ENCODE data around the gene COMMD3.
"Not testable (repeated sequence)": the region's sequence is repeated elsewhere in the genome, so short reads cannot be mapped to it uniquely, and the experiment has no call there.

The COMMD3 gene

DNA sequence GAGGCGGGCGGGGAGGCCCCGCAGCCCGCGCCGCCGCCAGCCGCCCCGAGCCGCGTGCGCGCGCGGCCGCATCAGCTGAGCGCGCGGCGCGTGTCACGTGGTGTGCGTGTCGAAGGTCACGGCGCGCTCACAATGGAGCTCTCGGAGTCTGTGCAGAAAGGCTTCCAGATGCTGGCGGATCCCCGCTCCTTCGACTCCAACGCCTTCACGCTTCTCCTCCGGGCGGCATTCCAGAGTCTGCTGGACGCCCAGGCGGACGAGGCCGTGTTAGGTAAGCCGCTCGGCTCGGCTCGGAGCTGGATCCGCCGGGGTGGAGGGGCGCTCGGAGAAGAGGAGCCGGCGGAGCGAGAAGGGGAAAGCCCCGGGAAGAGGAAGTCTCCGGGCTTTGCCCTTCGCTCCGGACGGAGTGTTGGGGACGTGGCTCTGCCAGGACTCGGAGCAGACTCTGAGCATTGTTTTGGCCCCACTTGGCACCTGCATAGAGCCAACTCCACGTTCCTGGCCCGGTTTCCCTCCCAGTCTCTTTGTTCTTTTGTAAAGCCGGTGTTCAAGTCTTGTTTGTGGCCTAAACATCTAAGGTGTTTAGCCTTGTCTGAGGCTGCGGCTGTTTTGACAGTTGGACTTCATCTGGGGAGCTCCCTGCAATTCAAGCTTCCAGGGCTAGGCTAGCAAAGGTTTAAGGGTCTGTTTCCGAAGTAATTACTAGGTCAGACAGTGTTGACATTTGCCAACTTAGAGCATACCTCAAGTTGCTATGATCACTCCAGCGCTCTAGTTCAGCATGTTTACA lies at the start of gene COMMD3:
Gene COMMD3, plus strand, starts transcription at position 103 of the 790 bp plus-strand sequence. Its CDS starts 30 bp downstream, at position 133.
- DNase-seq (ENCODE audit: low read depth): peak; percentile 76

DNA sequence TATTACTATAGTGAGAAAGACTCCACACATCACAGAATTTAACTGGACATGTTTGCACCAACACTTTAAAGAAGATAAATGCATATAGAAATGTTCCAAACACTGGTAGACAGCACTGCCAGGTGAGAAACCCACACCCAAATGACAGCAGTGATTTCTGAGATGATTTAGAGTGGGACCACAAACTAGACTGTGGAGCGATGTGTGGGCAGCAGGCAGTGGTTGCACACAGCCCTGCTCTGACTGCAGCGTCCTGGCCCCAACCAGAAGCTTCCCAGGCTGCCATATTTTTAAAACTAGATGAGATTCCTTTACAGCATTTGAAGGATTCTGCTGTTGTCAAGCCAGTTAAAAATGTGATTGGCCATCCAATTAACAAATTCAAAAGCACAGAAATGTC lies 47.7 kb upstream of the COMMD3 start:
- no peak for DNase-seq (ENCODE audit: low read depth)

GRCh38 chr10:22271786-22272185 lies 44.4 kb upstream of the COMMD3 start:
- no peak for DNase-seq (ENCODE audit: low read depth)

- DNase-seq (ENCODE audit: low read depth): no peak
Observed at GRCh38 chr10:22278441-22278782, 37.8 kb upstream of the COMMD3 start.

- DNase-seq (ENCODE audit: low read depth): no peak
Observed at GRCh38 chr10:22280078-22280477, 36.1 kb upstream of the COMMD3 start.

GRCh38 chr10:22285130-22285529 lies 31.1 kb upstream of the COMMD3 start:
- DNase-seq (ENCODE audit: low read depth): no peak

DNA sequence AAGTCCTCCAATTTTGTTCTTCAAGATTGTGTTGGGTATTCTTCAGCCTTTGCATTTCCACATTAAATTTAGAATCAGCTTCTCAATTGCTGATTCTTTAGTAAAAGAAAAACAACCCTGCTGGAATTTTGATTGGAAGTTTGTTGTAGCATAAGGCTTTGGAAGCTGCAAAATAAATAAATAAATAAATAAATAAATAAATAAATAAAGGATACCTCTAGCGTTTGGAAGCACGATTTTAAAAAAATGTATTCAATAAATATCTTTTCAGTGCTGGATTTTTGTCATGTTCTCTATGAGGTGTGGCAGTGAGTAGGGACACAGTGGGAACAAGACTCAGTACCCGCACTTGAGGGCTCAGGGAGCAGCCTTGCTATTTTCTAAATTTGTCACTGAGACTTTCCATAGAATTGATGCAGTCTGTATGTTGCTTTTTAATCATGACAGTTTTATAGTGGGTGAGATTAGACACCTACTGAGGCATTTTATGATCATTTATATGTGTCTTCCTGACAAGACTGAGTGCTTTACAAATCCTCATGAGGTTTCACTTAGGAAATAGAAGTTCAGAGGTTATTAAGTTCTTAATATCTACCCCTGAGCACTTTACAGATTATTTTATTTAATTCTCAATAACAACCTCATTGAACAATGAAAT lies 22.3 kb upstream of the COMMD3 start:
- no peak for DNase-seq (ENCODE audit: low read depth)

DNA sequence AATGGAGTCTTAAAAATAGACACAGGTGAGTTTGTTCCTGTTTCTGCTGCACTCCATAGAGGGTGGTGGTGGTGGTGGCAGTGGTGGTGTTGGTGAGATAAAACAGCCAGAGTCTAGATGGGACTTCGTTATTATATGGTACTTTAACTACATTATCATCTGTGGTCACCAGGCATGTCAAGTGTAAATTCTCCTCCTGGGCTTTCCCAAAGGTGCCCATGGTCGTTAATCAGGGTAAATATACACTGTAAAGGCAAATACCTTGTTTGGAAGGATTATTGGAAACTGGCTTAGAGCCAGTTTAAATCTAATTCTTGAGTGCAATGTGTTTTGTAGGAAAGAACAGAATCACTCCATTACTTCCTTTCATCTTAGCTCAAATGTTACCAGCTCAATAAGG lies 21.5 kb upstream of the COMMD3 start:
- DNase-seq (ENCODE audit: low read depth): no peak

DNA sequence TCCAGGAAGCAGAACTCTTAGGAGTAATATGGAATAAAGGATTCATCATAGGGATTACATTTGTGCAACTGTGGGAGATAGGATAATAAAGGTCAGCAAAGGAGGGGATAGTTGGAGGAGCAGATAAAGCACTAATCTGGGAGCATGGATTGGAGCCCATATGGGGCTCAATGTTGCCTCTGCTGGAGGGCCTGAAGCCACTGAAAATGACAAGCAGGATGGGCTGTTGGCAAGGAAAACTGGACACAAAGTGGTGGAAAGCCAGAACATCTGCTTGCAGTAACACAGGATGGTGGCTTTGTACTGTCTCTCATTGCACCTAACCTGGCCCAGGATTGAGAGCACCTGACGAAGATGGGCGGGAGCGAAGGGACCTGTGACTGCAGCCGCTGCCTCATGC lies 15.0 kb upstream of the COMMD3 start:
- no peak for DNase-seq (ENCODE audit: low read depth)

DNA sequence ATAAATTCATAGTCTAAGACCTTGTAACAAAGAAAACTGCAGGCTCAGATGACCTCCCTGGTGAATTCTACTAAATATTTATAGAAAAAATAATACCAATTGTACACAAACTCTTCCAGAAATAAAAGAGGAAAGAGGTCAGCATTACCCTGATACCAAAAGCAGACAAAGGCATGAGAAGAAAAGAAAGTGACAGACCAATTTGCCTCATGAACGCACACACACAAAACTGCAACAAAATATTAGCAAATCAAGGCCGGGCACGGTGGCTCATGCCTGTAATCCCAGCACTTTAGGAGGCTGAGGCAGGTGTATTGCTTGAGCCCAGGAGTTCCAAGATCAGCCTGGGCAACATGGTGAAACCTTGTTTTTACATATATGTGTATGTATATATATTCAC lies 12.7 kb upstream of the COMMD3 start:
- no peak for DNase-seq (ENCODE audit: low read depth)

GRCh38 chr10:22305721-22306120 lies 10.5 kb upstream of the COMMD3 start:
- DNase-seq (ENCODE audit: low read depth): no peak

DNA sequence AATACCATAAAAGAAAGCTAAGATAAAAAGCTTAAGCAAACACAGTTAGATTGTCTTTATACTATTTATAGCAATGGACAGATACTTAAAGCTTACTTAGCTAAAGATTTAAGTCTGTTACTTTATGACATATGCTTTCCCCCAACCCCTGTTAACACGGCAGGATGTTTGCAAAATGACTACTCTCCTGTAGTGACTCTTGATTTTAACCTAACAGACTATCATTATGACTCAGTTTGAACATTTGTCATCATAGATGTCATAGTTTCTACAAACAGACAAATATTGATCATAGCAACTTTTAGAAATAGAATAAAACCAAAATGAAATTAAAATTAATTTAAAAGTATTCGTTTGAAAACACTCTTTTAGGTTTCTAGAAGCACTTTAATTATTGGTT lies 7.8 kb upstream of the COMMD3 start:
- DNase-seq (ENCODE audit: low read depth): no peak

DNA sequence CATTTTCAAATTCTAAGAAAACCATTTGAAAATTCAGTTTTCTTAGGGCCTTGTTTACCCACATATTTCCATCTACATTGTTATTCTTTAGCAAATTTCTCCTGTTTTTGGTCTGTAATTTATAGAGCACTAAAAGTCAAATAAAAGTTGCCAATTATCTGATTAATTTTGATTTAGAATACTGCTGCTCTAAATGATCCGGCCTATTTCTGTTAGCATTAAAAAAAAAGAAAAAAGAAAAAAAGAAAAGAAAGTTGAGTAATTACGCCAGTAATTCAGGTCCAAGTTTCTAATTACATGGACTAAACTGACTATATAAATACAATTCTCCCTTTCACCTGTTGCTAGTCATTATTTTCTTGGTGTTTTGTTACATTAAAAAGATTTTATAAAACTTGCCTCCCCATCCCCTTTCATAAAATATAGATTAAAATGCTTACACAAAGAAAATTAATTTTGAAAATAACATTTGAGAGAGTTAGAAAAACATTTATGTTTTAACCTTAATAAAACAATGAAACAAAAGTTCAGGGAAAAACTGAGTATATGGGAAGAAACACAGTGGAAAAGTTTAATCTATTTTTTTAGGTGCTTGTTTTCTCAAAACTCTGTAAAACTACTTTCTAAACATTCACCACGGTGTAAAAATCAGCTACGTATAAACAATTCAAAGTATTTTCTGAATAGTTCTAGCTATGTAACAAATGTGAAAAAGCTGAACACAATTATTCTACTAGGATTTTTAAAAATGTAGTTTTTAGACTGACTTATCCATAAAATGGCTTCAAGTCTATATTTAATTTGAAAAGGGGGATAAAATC lies 6.8 kb upstream of the COMMD3 start:
- DNase-seq (ENCODE audit: low read depth): no peak

DNA sequence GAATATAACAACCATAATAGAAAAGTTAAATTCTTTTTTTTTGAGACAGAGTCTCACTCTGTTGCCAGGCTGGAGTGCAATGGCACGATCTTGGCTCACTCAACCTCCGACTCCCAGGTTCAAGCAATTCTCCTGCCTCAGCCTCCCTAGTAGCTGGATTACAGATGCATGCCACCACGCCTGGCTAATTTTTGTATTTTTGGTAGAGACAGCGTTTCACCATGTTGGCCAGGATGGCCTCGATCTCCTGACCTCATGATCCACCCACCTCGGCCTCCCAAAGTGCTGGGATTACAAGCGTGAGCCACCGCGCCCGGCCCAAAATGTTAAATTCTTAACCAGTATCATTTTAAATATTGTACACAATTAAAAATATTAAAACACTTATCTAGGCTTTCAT lies 6.2 kb upstream of the COMMD3 start:
- DNase-seq (ENCODE audit: low read depth): not testable (repeated sequence)

- no peak for DNase-seq (ENCODE audit: low read depth)
Observed at GRCh38 chr10:22310928-22311327, 5.3 kb upstream of the COMMD3 start.

DNA sequence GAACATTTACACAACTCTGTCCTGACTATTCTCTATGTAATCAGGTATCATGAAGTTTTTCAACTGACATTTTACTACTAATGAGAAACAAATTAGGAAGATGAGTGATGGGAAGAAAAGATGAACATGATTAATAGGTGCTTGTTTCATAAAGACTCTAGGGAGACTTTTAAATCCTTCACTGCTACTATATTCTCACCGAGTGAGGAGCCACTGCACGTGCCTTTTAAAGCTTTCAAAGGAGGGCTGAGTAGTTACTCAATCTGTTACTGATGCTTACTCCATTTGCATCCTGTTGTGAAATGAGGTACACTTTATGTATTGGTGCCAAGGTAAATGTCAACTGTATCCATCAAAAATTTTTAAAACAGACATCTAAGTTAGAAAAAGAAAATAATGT lies 1.3 kb upstream of the COMMD3 start:
- no peak for DNase-seq (ENCODE audit: low read depth)

DNA sequence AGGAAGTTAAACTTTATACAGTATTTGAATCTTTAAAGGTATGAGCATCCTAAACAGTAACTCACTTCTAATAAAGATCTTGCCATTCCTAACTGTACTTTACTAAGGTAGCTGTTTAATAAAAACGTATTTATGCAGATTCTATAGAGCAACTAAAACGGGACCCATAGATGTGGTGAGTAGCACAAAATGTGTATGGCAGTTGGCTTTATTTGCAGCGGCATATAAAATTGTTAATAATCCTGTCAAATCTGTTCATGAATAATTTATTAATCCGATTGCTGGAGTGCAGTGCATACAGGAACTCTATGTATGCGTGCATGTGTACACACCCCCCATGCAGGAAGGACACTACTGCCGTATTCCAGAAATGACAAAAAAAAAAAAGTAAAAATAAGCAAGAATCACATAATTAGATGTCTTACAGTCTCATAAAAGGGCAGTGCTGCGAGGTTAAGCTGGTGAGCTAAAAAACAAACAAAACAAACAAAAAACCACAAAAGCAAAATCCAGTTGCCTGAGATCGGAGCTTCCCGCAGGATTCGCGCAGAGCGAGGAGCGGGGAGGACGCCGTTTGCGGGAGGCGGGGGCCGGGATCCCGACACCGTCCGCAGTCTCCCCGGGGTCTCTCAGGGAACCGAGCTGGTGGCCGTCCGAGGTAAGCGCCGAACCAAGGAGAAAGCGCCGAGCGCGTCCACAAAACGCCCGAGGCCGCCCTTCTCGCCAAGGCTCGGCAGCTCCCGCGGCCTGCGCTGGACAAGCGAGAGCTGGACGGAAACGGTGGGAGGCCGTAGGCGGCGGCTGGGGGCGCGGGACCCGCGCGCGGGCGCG lies 518 bp upstream of the COMMD3 start:
- DNase-seq (ENCODE audit: low read depth): no peak

- no peak for DNase-seq (ENCODE audit: low read depth)
Observed at GRCh38 chr10:22317076-22317370, 835 bp downstream of the COMMD3 start.

DNA sequence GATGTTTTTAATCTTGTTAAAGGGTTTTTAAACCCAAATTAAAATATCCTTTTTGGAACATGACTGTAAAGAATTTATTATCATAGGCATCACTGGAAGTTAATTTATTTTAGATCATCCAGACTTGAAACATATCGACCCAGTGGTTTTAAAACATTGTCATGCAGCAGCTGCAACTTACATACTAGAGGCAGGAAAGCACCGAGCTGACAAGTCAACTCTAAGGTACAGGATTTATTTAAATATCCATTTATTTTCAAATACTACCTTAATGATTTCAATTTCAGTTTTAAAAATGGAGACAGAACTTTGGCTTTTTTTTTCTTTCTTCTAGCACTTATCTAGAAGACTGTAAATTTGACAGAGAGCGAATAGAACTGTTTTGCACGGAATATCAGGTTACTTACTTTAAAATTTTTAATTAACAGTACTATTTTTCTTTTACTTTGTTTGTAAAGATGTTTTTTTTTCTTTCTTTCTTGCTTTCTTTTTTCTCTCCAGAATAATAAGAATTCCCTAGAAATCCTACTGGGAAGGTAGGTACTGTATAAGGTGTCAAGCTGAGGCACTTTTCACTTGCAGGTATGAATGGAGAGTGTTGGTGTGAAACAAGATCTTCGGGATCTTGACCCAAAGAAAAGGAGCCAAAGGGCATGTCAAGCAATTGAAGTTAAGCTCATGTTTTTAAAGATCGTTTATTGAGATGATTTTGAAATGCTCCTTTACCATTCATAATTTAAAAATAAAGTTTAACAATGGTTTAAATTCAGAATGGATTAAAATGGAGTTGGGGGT lies 1.8 kb downstream of the COMMD3 start:
- no peak for DNase-seq (ENCODE audit: low read depth)

DNA sequence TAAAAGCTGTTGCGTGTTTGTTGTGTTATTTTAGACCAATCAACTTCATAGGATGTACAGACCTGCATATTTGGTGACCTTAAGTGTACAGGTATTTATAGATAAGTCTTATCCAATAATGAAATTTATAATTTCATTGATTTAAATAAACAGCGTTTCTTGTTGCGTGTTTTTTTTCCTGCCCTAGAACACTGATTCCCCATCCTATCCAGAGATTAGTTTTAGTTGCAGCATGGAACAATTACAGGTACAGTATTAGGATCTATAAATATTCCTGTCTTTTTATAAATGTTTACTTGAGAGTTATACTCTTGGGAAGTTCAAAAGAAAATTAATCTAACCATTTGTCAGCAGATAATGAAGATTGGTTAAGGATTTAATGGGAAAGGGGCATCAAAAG lies 2.6 kb downstream of the COMMD3 start:
- DNase-seq (ENCODE audit: low read depth): no peak

GRCh38 chr10:22319547-22319979 lies 3.4 kb downstream of the COMMD3 start:
- no peak for DNase-seq (ENCODE audit: low read depth)

All from GM04504 (cell line).